Ovary (tissue), 9 donors: ENCODE results near the gene UNC5C. TPM values are rescaled to one million over a fixed set of nuclear protein-coding genes. Genes with fewer than 3 reads are reported as not detected.
A peak's percentile ranks its signal among the peaks of the same experiment; 100 is the strongest.

Experiments used
- DNase-seq, 5 donors: peaks; one replicate each; pipeline ENCODE4 v3.0.0-alpha.2; 2019 to 2020
- H3K27ac ChIP-seq, 2 donors: fragments of 200-600 bp; one replicate each; pipeline versions ENCODE4 v1.5.1 to v1.8.0; 2019 to 2022
- H3K27me3 ChIP-seq: fragments of 200-600 bp; one replicate; pipeline ENCODE4 v1.8.0; 2022
- H3K36me3 ChIP-seq: fragments of 200-600 bp; sonication (generic); one replicate; pipeline ENCODE4 v1.5.1; 2019
- H3K4me1 ChIP-seq: one replicate; pipeline ENCODE4 v1.8.1; 2013; ENCODE audit warnings: mild to moderate bottlenecking, moderate library complexity; ENCODE audit not compliant: insufficient read depth
- H3K4me3 ChIP-seq: fragments of 200-600 bp; sonication (generic); one replicate; pipeline ENCODE4 v1.5.1; 2017
- H3K9me3 ChIP-seq, 2 donors: fragments of 200-600 bp in 1 of 2; sonication (generic) in 1 of 2; one replicate each; pipeline versions ENCODE4 v1.5.1 to v1.8.1; 2013 to 2019; ENCODE audit warnings: mild to moderate bottlenecking in 1 of 2, moderate library complexity in 1 of 2
- CTCF ChIP-seq, 3 donors: fragments of 450-650 bp in 2 of 3; fragments of 200-600 bp in 1 of 3; IDR thresholded peaks; one replicate each; pipeline versions ENCODE4 v1.5.1 to v1.8.0; 2016 to 2022; ENCODE audit warnings: antibody characterized with exemption in 3 of 3, mild to moderate bottlenecking in 1 of 3
- EP300 ChIP-seq: sonication (generic); formaldehyde crosslinking; IDR thresholded peaks from one replicate; pipeline ENCODE4 v1.6.1; 2017; ENCODE audit warnings: antibody characterized with exemption
- POLR2A ChIP-seq: fragments of 450-650 bp; IDR thresholded peaks from one replicate; pipeline ENCODE4 v1.6.1; 2017; ENCODE audit warnings: antibody characterized with exemption, mild to moderate bottlenecking, moderate library complexity
- WGBS, 3 donors: extraction: QIAGEN DNeasy Blood & Tissue Kit in 1 of 3; methylation state at CpG; one replicate each; pipeline versions ENCODE4 v1.1.5 to v1.1.7; 2013 to 2017; 5-methylcytosine and 5-hydroxymethylcytosine counted together
- intact Hi-C, 4 donors: fragments of 100-400 bp; cut with DNase I; formaldehyde crosslinking; loops; one replicate each; pipeline versions ENCODE4 v1.11.0 to v1.15.1; 2022 to 2023
- polyA plus RNA-seq, 2 donors: library from polyadenylated mRNA; stranded (reverse); fragments of 200-250 nt in 1 of 2; fragments of 350-450 nt in 1 of 2; fragmentation: Illumina TruSeq in 1 of 2; extraction: RNeasy Lipid Tissue Mini Kit (QIAGEN cat#74804) in 1 of 2; gene quantifications; one replicate each; pipeline ENCODE4 v1.2.3, GENCODE V29; 2013 to 2014
- total RNA-seq, 7 donors: library from RNA; depleted of rRNA in 2 of 7; stranded (reverse); fragments of >200 nt in 2 of 7; fragmentation: NEBNext Ultra II Directional in 3 of 7; extraction: Animal tissue kit (Norgen Biotek cat#: 25700) in 3 of 7; gene quantifications; one replicate each; pipeline versions ENCODE4 v1.1.0 to v1.2.4, GENCODE V29; 2016 to 2023
- donor health status: DM: no; HTN: no; CAD: no; lungs with moderate emphysema.
- donor health status: DM: no; HTN: no; CAD: no.
- donor health status: Bipolar disorder and iron deficiency.
- donor health status: DM: yes; HTN: yes; CAD: no.
- donor health status: DM: no; HTN: no; CAD: no.
- donor health status: DM: yes; HTN: yes; CAD: no.

Gene UNC5C
- total and polyA plus RNA-seq, 9 donors = 1.8 to 9.4 (median 3.9) TPM

GRCh38 chr4:95129031-95129430 lies 419.7 kb downstream of the UNC5C start:
- intact Hi-C loops = no loop called here
- H3K4me1 ChIP-seq = no peaks in the 10 kb centered on the region
- H3K27ac ChIP-seq = no peak overlapping the region
- no peak overlapping the region for H3K4me3 ChIP-seq
- H3K9me3 ChIP-seq = no peaks in the 10 kb centered on the region
- no peaks in the 10 kb centered on the region for H3K27me3 ChIP-seq
- 82 to 92% (median 84%) methylated on average over 4 of the region's 4 CpGs for WGBS, 3 donors
- TF ChIP-seq CTCF (IDR thresholded peaks at IDR 0.05) = no peak
- TF ChIP-seq EP300 = no peak
- no peak for TF ChIP-seq POLR2A
- no peaks in the 10 kb centered on the region for H3K36me3 ChIP-seq
- no peak for DNase-seq

- intact Hi-C loops = no loop called here
- H3K27me3 ChIP-seq = no peaks in the 10 kb centered on the region
- no peak overlapping the region for H3K4me3 ChIP-seq
- no peaks in the 10 kb centered on the region for H3K36me3 ChIP-seq
- no peaks in the 10 kb centered on the region for H3K4me1 ChIP-seq
- peak in 1 of 3 donors; percentile 18 for TF ChIP-seq CTCF (IDR thresholded peaks at IDR 0.05)
- no peak for TF ChIP-seq POLR2A
- H3K27ac ChIP-seq = no peak overlapping the region
- peak in 3 of 5 donors; percentile 14 to 37 (median 28) for DNase-seq
- WGBS, 3 donors = 43 to 55% (median 47%) methylated on average over 4 of the region's 4 CpGs
- H3K9me3 ChIP-seq = no peaks in the 10 kb centered on the region
These were observed 423.8 kb downstream of the UNC5C start for GRCh38 chr4:95124906-95125504.

GRCh38 chr4:95122001-95122400 lies 426.8 kb downstream of the UNC5C start:
- no peaks in the 10 kb centered on the region for H3K36me3 ChIP-seq
- WGBS, 3 donors = 77 to 92% (median 79%) methylated on average over 9 of the region's 9 CpGs

GRCh38 chr4:95120456-95120855 lies 428.3 kb downstream of the UNC5C start:
- no peak for DNase-seq
- Histone ChIP-seq H3K4me1 (no peaks in the 10 kb centered on the region), H3K27me3 (no peaks in the 10 kb centered on the region), H3K27ac (no peak overlapping the region), H3K9me3 (no peaks in the 10 kb centered on the region), H3K4me3 (no peak overlapping the region), H3K36me3 (no peaks in the 10 kb centered on the region)
- 95 to 100% (median 96%) methylated on average over 2 of the region's 2 CpGs for WGBS, 3 donors
- TF ChIP-seq EP300 (no peak), POLR2A (no peak), CTCF (IDR thresholded peaks at IDR 0.05) (no peak)
- intact Hi-C loops = no loop called here

More at GRCh38 chr4:95122001-95122400, 426.8 kb downstream of the UNC5C start:
- intact Hi-C loops = no loop called here
- H3K4me1 ChIP-seq = no peaks in the 10 kb centered on the region
- no peak overlapping the region for H3K27ac ChIP-seq
- H3K9me3 ChIP-seq = no peaks in the 10 kb centered on the region
- DNase-seq = no peak
- TF ChIP-seq EP300 = no peak
- TF ChIP-seq POLR2A = no peak
- no peak overlapping the region for H3K4me3 ChIP-seq
- H3K27me3 ChIP-seq = no peaks in the 10 kb centered on the region

- Histone ChIP-seq H3K9me3 (no peaks in the 10 kb centered on the region), H3K27ac (no peak overlapping the region), H3K4me1 (no peaks in the 10 kb centered on the region), H3K36me3 (no peaks in the 10 kb centered on the region), H3K4me3 (no peak overlapping the region), H3K27me3 (no peaks in the 10 kb centered on the region)
- WGBS, 3 donors = 88 to 92% (median 91%) methylated on average over 6 of the region's 6 CpGs
- intact Hi-C loops = no loop called here
- no peak for TF ChIP-seq CTCF (IDR thresholded peaks at IDR 0.05)
- no peak for TF ChIP-seq POLR2A
- no peak for TF ChIP-seq EP300
- DNase-seq = no peak
These were observed 430.3 kb downstream of the UNC5C start for GRCh38 chr4:95118497-95118896.
